ENCODE results near the gene MIOX.

DNA sequence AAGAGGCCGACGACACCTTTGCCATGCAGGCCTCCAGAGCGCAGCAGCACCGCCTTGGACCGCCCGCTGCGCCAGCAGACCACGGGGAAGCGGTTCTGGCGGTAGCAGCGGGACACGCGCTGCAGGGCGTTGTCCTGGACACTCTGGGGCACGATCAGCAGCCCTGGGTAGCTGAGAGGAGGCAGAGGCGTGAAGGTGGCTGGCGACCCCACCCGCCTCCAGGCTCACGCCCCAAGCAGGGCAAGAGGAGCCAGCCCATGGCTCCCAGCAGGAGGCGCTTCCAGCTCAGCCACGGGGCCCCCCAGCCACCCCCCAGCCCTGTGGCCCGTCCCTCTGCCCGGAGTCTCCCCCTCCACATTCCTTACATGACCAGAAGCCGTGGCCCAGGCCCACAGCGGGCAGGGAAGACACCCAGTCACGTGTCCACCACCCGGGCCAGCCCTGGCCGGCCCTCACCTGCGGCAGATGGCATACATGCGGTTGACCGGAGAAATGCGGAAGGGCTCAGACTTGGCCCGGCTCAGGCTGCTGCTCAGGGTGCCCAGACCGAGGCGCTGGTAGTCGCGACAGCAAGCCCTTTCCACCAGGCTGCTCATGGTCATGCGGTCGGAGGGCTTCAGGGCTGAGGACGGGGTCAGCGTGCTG, 27.0 kb upstream of the MIOX start:
- TF ChIP-seq, protein P1, sequence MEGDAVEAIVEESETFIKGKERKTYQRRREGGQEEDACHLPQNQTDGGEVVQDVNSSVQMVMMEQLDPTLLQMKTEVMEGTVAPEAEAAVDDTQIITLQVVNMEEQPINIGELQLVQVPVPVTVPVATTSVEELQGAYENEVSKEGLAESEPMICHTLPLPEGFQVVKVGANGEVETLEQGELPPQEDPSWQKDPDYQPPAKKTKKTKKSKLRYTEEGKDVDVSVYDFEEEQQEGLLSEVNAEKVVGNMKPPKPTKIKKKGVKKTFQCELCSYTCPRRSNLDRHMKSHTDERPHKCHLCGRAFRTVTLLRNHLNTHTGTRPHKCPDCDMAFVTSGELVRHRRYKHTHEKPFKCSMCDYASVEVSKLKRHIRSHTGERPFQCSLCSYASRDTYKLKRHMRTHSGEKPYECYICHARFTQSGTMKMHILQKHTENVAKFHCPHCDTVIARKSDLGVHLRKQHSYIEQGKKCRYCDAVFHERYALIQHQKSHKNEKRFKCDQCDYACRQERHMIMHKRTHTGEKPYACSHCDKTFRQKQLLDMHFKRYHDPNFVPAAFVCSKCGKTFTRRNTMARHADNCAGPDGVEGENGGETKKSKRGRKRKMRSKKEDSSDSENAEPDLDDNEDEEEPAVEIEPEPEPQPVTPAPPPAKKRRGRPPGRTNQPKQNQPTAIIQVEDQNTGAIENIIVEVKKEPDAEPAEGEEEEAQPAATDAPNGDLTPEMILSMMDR (conservative IDR thresholded peaks at IDR 0.05; ENCODE audit: low read depth in 2 of 2), result no peak
- TF ChIP-seq NANOG (IDR thresholded peaks at IDR 0.05; ENCODE audit: borderline replicate concordance) (no peak), EZH2 (IDR thresholded peaks at IDR 0.05; ENCODE audit: low read depth, unreplicated experiment) (no peak), REST (IDR thresholded peaks at IDR 0.05; ENCODE audit: unreplicated experiment) (no peak), STAT1 (IDR thresholded peaks at IDR 0.05; ENCODE audit: unreplicated experiment) (no peak), POLR2AphosphoS5 (IDR thresholded peaks at IDR 0.05; ENCODE audit: low read depth) (no peak), CREB1 (CRISPR knock-in tag; IDR thresholded peaks at IDR 0.05; ENCODE audit: low read depth) (no peak), ETS1 (IDR thresholded peaks at IDR 0.05) (no peak), EZH2phosphoT487 (IDR thresholded peaks at IDR 0.05; ENCODE audit: unreplicated experiment) (no peak), ZNF114 (CRISPR knock-in tag; IDR thresholded peaks at IDR 0.05) (no peak), JUNB (IDR thresholded peaks at IDR 0.05; ENCODE audit: unreplicated experiment) (no peak)
